ENCODE results near the gene PLCD3. TPM values are rescaled to one million over a fixed set of nuclear protein-coding genes. Genes with fewer than 3 reads are reported as not detected.
A peak's percentile ranks its signal among the peaks of the same experiment; 100 is the strongest.

The PLCD3 gene
- total RNA-seq, 4 donors from 2014 or later, result 38.6 to 186 (median 75.1) TPM

GRCh38 chr17:45113424-45113754 is 18.9 kb downstream of the PLCD3 start:
- DNase-seq, result no peak
- H3K4me3 ChIP-seq, result no peak overlapping the region
- no peak for ATAC-seq
- no peak for TF ChIP-seq POLR2A (IDR thresholded peaks at IDR 0.05)
- TF ChIP-seq CTCF (IDR thresholded peaks at IDR 0.05 in 4 of 5, conservative IDR thresholded peaks at IDR 0.05 in 1 of 5), result no peak
- in situ Hi-C loops (cut with MboI; ENCODE audit: low sequenced_read_pairs in 4 of 4) (loop anchor here in 1 of 4 donors (25.0 kb wide), 1 partner anchor 201 kb away; the partner anchor contains the start of gene GFAP), intact Hi-C loops (cut with DNase I; ENCODE audit: low total_unique reads) (no loop called here)
- H3K27me3 ChIP-seq, result no peaks in the 10 kb centered on the region
- H3K9me3 ChIP-seq, result no peaks in the 10 kb centered on the region
- peaks cover 0 to 9% of the 10 kb centered on the region in 2 donors for H3K36me3 ChIP-seq
- peaks cover 44 to 45% of the 10 kb centered on the region in 2 donors for H3K4me1 ChIP-seq
- H3K27ac ChIP-seq, result peak overlapping the region in 3 of 4 donors; percentile 88 to 96 (median 93)

GRCh38 chr17:45112559-45113423 is 19.5 kb downstream of the PLCD3 start:
- H3K27me3 ChIP-seq, result no peaks in the 10 kb centered on the region
- in situ Hi-C loops (cut with MboI; ENCODE audit: low sequenced_read_pairs in 4 of 4) (loop anchor here in 1 of 4 donors (25.0 kb wide), 1 partner anchor 200 kb away; the partner anchor contains the start of gene GFAP), intact Hi-C loops (cut with DNase I; ENCODE audit: low total_unique reads) (no loop called here)
- H3K4me1 ChIP-seq, result peaks cover 44 to 51% of the 10 kb centered on the region in 2 donors
- no peak overlapping the region for H3K4me3 ChIP-seq
- no peak for ATAC-seq
- TF ChIP-seq POLR2A (IDR thresholded peaks at IDR 0.05) (no peak), CTCF (IDR thresholded peaks at IDR 0.05 in 4 of 5, conservative IDR thresholded peaks at IDR 0.05 in 1 of 5) (no peak)
- H3K36me3 ChIP-seq, result peaks cover 0 to 3% of the 10 kb centered on the region in 2 donors
- no peaks in the 10 kb centered on the region for H3K9me3 ChIP-seq
- peak overlapping the region; percentile 88 to 96 (median 92) for H3K27ac ChIP-seq
- no peak for DNase-seq

- ATAC-seq, result no peak
- Histone ChIP-seq H3K36me3 (peaks cover 0 to 4% of the 10 kb centered on the region in 2 donors), H3K4me3 (no peak overlapping the region), H3K27me3 (no peaks in the 10 kb centered on the region), H3K4me1 (peaks cover 51 to 60% of the 10 kb centered on the region in 2 donors), H3K9me3 (no peaks in the 10 kb centered on the region), H3K27ac (peak overlapping the region; percentile 88 to 96 (median 92))
- intact Hi-C loops (cut with DNase I; ENCODE audit: low total_unique reads), result loop anchor here (2.0 kb wide), 2 partner anchors 15 to 17 kb away; no protein-coding TSS in a partner anchor
- DNase-seq, result no peak
- TF ChIP-seq POLR2A (IDR thresholded peaks at IDR 0.05), result no peak
- TF ChIP-seq CTCF (IDR thresholded peaks at IDR 0.05 in 4 of 5, conservative IDR thresholded peaks at IDR 0.05 in 1 of 5), result no peak
- in situ Hi-C loops (cut with MboI; ENCODE audit: low sequenced_read_pairs in 4 of 4), result loop anchor here in 1 of 4 donors (25.0 kb wide), 1 partner anchor 200 kb away; the partner anchor contains the start of gene GFAP
Measured at GRCh38 chr17:45111850-45112249, 20.5 kb downstream of the PLCD3 start.

GRCh38 chr17:45110676-45111611 is 21.4 kb downstream of the PLCD3 start:
- peaks cover 0 to 12% of the 10 kb centered on the region in 2 donors for H3K36me3 ChIP-seq

More at GRCh38 chr17:45110676-45111611, 21.4 kb downstream of the PLCD3 start:
- Histone ChIP-seq H3K4me1 (peaks cover 55 to 69% of the 10 kb centered on the region in 2 donors), H3K27me3 (no peaks in the 10 kb centered on the region), H3K9me3 (no peaks in the 10 kb centered on the region), H3K4me3 (no peak overlapping the region), H3K27ac (peak overlapping the region; percentile 88 to 96 (median 92))
- TF ChIP-seq POLR2A (IDR thresholded peaks at IDR 0.05) (no peak), CTCF (IDR thresholded peaks at IDR 0.05 in 4 of 5, conservative IDR thresholded peaks at IDR 0.05 in 1 of 5) (no peak)
- in situ Hi-C loops (cut with MboI; ENCODE audit: low sequenced_read_pairs in 4 of 4) (loop anchor here in 1 of 4 donors (25.0 kb wide), 1 partner anchor 199 kb away; the partner anchor contains the start of gene GFAP), intact Hi-C loops (cut with DNase I; ENCODE audit: low total_unique reads) (loop anchor here (2.0 kb wide), 2 partner anchors 14 to 18 kb away; no protein-coding TSS in a partner anchor)
- peak; percentile 86 to 93 for DNase-seq
- ATAC-seq, result peak; percentile 88 to 89

All from gastrocnemius medialis (tissue), 4 donors.